Osteoblast (primary cell): ENCODE measurements around the gene ACSF3. TPM values are rescaled to one million over a fixed set of nuclear protein-coding genes. Genes with fewer than 3 reads are reported as not detected.

Experiments used
- DNase-seq: peaks from one replicate; pipeline ENCODE4 v3.0.0; 2011; ENCODE audit warnings: low spot score, mixed read lengths; ENCODE audit not compliant: insufficient read length; ENCODE audit errors: missing footprints
- H2AFZ ChIP-seq: 2 replicates; pipeline ENCODE4 v1.6.0; 2011; ENCODE audit warnings: mild to moderate bottlenecking, low read length
- H3K27ac ChIP-seq: 2 replicates; pipeline ENCODE4 v1.5.1; 2011; ENCODE audit warnings: mild to moderate bottlenecking, low read depth, low read length, moderate library complexity
- H3K27me3 ChIP-seq: 2 replicates; pipeline ENCODE4 v1.6.0; 2012; ENCODE audit warnings: mild to moderate bottlenecking, control low read depth, inconsistent platforms, low read length, moderate library complexity; ENCODE audit not compliant: insufficient read depth
- H3K36me3 ChIP-seq: 2 replicates; pipeline ENCODE4 v1.5.1; 2011; ENCODE audit warnings: mild to moderate bottlenecking, low read length, control low read depth, moderate library complexity; ENCODE audit not compliant: insufficient read depth
- H3K4me1 ChIP-seq: 2 replicates; pipeline ENCODE4 v1.5.1; 2011; ENCODE audit warnings: mild to moderate bottlenecking, low read length, control low read depth, moderate library complexity; ENCODE audit not compliant: insufficient read depth
- H3K4me2 ChIP-seq: 2 replicates; pipeline ENCODE4 v1.6.0; 2011; ENCODE audit warnings: mild to moderate bottlenecking, low read length; ENCODE audit not compliant: insufficient read depth
- H3K4me3 ChIP-seq: fragments of 200-600 bp; sonication (generic); 3 replicates; pipeline ENCODE4 v1.5.1; 2012; ENCODE audit warnings: mild to moderate bottlenecking, low read length, inconsistent platforms; ENCODE audit not compliant: insufficient read depth
- H3K79me2 ChIP-seq: 2 replicates; pipeline ENCODE4 v1.6.0; 2012; ENCODE audit warnings: mild to moderate bottlenecking, low read length, control low read depth, inconsistent platforms; ENCODE audit not compliant: insufficient read depth
- H3K9me3 ChIP-seq: 2 replicates; pipeline ENCODE4 v1.5.1; 2011; ENCODE audit warnings: low read depth, low read length, control low read depth
- H4K20me1 ChIP-seq: 2 replicates; pipeline ENCODE4 v1.6.0; 2012; ENCODE audit warnings: mild to moderate bottlenecking, low read length, control low read depth; ENCODE audit not compliant: insufficient read depth
- total RNA-seq: library from RNA; depleted of rRNA; stranded (reverse); fragments of >200 nt; gene quantifications from 2 replicates; pipeline ENCODE4 v1.2.3, GENCODE V29; 2012
- TF ChIP-seq, protein P1 (sequence below): IDR thresholded peaks from 2 replicates; pipeline ENCODE4 v1.5.1; 2011; ENCODE audit warnings: mild to moderate bottlenecking, low read depth, low read length, moderate library complexity; ENCODE audit errors: extremely low read depth

The ACSF3 gene
- total RNA-seq, 1 donor: 29.3 TPM

DNA sequence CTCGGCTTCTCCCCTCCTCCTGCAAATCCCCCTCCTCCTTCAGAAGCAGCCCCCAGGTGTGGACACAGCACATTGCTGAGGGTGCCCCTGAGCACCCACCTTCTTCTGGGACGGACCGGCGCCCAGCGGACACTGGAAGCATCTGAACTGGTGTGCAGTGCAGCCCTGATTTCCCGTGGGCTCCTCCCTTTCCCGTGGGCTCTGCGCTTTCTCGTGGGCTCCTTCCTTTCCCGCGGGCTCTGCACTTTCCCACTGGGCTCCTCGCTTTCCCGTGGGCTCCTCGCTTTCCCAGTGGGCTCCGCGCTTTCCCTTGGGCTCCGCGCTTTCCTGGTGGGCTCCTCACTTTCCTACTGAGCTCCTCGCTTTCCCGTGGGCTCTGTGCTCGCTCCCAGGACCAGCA, 32.6 kb upstream of the ACSF3 start:
- DNase-seq: no peak
- H3K4me2 ChIP-seq: no peak overlapping the region
- H4K20me1 ChIP-seq: no peaks in the 10 kb centered on the region
- no peaks in the 10 kb centered on the region for H3K9me3 ChIP-seq
- H2AFZ ChIP-seq: no peak overlapping the region
- H3K27ac ChIP-seq: no peak overlapping the region
- no peaks in the 10 kb centered on the region for H3K79me2 ChIP-seq
- no peaks in the 10 kb centered on the region for H3K36me3 ChIP-seq
- H3K27me3 ChIP-seq: no peaks in the 10 kb centered on the region
- no peaks in the 10 kb centered on the region for H3K4me1 ChIP-seq
- H3K4me3 ChIP-seq: no peak overlapping the region
- TF ChIP-seq, protein P1, sequence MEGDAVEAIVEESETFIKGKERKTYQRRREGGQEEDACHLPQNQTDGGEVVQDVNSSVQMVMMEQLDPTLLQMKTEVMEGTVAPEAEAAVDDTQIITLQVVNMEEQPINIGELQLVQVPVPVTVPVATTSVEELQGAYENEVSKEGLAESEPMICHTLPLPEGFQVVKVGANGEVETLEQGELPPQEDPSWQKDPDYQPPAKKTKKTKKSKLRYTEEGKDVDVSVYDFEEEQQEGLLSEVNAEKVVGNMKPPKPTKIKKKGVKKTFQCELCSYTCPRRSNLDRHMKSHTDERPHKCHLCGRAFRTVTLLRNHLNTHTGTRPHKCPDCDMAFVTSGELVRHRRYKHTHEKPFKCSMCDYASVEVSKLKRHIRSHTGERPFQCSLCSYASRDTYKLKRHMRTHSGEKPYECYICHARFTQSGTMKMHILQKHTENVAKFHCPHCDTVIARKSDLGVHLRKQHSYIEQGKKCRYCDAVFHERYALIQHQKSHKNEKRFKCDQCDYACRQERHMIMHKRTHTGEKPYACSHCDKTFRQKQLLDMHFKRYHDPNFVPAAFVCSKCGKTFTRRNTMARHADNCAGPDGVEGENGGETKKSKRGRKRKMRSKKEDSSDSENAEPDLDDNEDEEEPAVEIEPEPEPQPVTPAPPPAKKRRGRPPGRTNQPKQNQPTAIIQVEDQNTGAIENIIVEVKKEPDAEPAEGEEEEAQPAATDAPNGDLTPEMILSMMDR: no peak

GRCh38 chr16:89061590-89062380, 31.9 kb upstream of the ACSF3 start:
- Histone ChIP-seq H4K20me1 (no peaks in the 10 kb centered on the region), H3K9me3 (no peaks in the 10 kb centered on the region), H3K79me2 (no peaks in the 10 kb centered on the region), H2AFZ (no peak overlapping the region), H3K4me3 (no peak overlapping the region), H3K27ac (no peak overlapping the region), H3K36me3 (no peaks in the 10 kb centered on the region), H3K27me3 (peaks cover 6% of the 10 kb centered on the region), H3K4me1 (no peaks in the 10 kb centered on the region), H3K4me2 (no peak overlapping the region)
- no peak for DNase-seq
- TF ChIP-seq, protein P1: no peak

GRCh38 chr16:89062389-89063345, 31.0 kb upstream of the ACSF3 start:
- TF ChIP-seq, protein P1: no peak
- Histone ChIP-seq H3K27ac (no peak overlapping the region), H4K20me1 (no peaks in the 10 kb centered on the region), H3K9me3 (no peaks in the 10 kb centered on the region), H3K79me2 (no peaks in the 10 kb centered on the region), H3K27me3 (peaks cover 15% of the 10 kb centered on the region), H2AFZ (no peak overlapping the region), H3K4me3 (no peak overlapping the region), H3K36me3 (no peaks in the 10 kb centered on the region), H3K4me2 (no peak overlapping the region), H3K4me1 (no peaks in the 10 kb centered on the region)
- DNase-seq: no peak

DNA sequence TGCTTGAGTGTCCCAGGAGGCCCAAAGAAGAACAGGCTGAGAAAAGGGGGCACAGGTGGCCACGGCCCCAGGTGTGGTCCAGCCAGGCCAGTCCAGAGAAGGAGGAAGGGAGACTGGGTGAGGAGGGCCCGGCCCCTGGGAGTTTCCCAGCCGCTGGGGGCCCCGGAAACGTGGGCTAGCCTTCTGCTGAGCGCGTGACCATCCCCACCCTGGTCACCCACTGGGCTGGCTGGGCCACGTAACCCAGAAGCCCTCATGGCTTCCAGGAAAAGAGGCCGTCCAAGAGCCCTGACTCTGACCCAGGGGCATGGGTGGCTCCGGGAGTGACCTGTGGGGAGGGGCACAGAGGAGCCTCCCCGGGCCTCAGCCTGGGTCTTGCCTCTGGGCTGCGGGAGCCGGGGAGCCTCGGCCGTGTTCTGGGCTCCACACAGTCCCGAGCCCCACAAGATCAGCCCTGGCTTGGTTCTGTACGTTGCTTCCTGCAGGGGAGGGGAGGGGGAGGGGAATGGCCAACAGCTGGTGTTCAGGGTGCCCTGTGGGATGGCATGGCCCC, 29.8 kb upstream of the ACSF3 start:
- TF ChIP-seq, protein P1: no peak
- H2AFZ ChIP-seq: no peak overlapping the region
- no peaks in the 10 kb centered on the region for H3K36me3 ChIP-seq
- no peak overlapping the region for H3K4me3 ChIP-seq
- no peaks in the 10 kb centered on the region for H4K20me1 ChIP-seq
- H3K4me2 ChIP-seq: no peak overlapping the region
- peaks cover 16% of the 10 kb centered on the region for H3K27me3 ChIP-seq
- no peaks in the 10 kb centered on the region for H3K9me3 ChIP-seq
- no peak for DNase-seq
- H3K27ac ChIP-seq: no peak overlapping the region
- no peaks in the 10 kb centered on the region for H3K79me2 ChIP-seq
- H3K4me1 ChIP-seq: no peaks in the 10 kb centered on the region
